HG02943 (cell line): ENCODE results near the gene CERS3.

Source experiments
- ATAC-seq: cut with Tn5 transposase; IDR thresholded peaks from one replicate; pipeline ENCODE4 v1.9.1; 2021; ENCODE audit warnings: mild to moderate bottlenecking, low read depth, moderate library complexity; ENCODE audit not compliant: unreplicated experiment

CERS3 gene

DNA sequence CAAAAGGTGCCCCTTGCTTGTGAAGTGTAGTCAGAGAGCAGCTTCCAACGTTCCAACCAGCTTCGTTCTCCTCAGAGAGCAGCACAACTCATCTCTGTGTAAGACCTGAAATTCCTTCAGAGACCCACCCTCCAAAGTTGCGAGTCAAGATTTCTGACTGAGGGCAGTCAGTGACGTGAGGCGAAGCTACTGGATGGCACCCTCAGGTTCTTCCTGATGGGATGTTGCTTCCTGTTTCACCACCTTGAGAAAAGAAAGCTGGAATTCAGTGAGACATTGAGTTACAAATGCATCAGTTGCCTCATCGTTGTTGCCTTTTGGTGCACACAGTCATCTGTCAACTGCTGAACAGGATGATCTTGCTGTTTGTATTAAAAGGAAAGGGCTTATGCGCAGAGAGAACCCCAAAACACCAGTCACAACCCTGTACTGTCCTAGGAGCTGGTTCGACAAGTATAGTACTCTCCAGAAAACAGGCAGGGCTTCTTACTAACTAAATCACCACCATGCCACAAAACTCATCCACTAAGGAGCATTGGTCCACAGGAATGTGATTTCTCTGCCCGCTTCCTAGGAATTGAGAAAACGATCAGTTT, at the start of gene CERS3:
TSS of gene CERS3 (minus strand) at position 118 of the 596 bp plus-strand sequence. CDS start 27,101 bp downstream, outside the sequence.
- ATAC-seq: no peak

DNA sequence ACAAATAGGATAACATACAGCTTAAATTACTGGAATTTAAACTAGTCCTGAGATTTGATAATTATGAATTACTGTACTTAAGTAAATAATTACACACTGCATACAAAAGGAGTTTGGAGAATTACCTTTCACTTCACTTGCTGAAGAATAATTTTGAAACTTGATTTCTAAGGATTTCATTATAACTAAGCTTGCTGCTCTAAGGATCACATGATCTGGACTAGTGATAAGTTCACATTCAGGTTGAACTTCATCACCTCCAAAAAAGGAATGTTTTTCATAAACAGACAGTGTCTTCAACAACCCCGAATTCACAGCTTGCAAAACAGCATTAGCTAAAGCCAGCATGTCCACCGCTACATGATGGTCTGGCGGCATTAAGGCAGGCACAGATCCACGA, 44.8 kb upstream of the CERS3 start:
- no peak for ATAC-seq

DNA sequence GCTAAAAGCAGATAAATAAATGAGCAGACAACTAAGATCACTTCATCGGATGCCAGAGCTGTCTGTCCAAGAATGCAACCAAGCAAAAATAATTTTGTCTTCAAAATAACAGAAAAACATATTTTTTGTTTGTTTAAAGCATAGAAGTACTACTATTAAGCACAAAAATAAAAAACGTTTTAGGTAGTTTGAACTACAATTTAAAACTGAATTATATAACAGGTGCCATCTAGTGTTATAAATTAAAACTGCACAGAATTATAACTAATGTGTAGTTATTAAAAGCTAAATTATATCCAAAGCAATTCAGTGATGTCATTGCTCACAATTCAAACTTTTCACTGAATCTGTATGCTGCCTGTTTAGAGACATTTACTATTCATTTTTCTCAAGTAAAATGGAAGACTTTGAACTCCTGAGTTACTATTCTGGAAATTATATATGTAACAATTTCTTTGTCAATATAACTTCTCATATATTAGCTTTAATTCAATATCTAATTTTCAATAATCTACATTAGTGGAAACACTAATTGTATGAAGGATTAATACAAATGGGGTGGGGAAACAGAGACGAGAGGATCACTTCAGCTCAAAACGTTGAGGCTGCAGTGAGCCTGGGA, 43.7 kb upstream of the CERS3 start:
- no peak for ATAC-seq

DNA sequence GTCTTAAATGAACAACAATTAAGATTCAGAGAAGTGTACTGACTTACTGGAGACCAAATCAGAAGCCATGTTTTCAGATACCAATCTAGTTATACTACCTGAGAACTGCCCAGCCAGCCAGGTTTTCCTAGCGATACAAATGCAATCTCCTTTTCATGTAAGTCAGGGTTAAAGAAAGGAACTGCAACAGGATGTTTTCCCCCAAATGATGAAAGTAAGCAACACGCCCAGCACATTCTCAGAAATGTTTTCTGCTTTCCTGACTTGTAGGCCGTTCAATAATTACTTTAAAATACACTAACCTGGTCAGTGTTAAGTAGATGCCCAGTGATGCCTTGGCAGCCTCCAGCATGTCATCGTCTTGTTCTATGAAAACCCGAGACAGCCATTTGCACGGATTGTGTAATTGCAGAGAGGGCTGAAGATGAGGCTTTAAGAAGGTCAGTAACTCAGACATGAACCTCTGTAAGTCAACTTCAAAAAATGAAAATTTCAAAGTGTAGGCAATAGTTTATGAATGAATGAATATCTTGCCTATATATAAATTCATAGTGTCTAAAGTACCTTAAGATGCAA, 42.9 kb upstream of the CERS3 start:
- ATAC-seq: no peak

DNA sequence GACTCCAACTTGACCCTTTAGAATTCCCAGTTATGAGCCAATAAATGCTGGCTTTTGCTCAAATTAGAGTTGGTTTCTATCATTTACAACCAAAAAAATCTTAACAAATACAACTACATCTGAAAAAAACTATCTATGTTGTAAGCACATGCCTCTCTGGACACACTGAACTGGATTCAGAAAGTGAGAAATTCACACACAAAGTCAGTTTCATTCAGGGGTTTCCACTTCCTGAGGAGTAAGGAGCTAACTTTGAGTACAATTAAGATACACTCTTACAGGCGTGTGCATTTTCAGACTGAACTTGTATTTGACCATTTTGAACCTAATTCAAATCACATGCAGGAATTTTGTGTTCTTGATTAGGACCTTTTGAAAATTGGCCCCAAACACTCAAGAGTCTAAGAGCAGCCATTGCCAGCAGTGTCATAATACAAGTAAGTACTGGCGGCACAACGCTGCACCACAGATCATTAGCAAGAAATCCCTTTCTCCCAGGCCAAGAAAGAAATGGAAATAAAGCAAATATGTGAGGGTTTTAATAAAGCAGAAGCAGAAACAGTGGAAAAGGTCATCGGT, 42.1 kb upstream of the CERS3 start:
- peak; percentile 78 for ATAC-seq

DNA sequence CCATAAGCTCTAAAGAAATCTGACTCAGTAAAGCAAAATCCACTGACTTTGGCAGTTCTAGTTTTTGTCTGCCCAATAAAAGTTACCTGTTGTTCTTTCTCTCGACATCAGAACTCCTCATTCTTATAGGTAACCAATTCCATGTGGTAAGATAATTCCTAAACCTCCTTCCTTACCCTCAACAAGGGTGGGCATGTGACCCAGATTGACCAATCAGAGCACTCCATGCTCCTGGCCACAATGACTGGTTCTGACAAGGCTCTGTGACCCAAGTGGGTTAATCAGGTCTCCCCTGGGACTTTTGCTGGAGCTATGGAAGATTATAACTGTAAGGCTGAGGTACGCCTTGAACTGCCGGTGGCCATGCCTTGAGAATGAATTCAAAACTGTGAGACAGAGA, 41.5 kb upstream of the CERS3 start:
- no peak for ATAC-seq

DNA sequence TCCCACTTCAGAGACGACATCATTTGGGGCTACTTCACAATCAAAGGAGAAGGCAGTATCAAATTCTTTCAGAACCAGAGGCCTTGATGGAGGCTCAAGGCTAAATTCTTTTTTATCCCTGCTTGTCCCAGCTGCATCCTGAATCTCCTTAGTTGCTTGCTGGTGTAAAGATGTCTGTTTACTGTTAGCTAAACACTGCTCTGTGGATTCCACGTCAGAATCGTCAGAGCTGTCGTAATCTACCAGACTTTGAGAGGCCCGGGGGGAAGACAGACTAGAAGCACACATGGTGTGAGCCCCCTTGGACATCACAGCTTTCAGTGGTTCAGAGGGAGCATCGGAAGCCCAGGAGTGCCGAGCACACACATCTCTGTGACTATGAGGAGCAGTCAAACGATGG, 40.6 kb upstream of the CERS3 start:
- ATAC-seq: no peak

DNA sequence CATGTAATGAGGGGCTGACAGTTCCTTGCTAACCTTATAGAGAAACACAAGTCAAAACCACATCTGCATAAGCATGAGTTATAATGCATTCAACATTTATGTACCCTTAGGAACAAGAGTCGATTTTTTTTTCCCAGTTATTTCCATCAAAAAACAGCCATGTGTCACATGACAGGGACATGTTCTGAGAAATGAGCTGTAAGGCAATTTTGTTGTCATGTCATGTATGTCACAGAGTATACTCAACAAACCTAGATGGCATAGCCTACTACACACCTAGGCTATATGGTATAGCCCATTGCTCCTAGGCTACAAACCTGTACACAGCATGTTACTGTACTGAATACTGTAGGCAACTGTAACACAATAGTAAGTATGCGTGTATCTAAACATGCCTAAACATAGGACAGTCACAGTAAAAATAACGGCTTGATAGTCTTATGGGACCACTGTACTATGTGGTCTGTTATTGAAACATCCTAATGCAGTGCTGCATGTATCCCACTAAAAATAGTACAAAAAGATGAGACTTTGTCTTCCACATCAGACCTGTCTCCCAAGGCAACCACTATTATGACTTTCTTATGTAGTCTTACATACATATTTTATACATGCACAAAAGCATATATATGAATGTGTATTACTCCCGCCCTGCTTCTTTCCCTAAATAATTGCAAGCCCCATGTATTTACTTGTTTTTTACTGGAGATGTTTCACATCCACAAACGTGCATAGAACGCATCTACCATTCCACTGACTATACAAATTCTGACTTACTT, 38.3 kb upstream of the CERS3 start:
- no peak for ATAC-seq

DNA sequence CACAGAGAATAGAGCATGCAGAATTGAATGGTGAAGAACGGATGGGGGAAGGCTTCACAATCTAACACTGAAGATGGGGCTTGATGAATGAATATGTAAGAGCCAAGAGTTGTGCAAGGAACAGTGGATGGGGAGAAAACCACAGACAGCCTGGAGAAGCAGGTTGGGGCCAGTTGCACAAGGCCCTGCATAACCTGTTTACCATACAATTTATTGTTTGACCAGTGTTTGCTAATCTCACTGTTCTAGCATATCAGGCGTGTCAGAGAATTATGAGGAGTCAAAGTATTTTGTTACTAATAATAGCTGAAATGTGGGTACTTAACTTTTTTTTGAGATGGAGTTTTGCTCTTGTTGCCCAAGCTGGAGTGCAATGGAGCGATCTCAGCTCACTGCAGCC, 36.8 kb upstream of the CERS3 start:
- ATAC-seq: no peak

DNA sequence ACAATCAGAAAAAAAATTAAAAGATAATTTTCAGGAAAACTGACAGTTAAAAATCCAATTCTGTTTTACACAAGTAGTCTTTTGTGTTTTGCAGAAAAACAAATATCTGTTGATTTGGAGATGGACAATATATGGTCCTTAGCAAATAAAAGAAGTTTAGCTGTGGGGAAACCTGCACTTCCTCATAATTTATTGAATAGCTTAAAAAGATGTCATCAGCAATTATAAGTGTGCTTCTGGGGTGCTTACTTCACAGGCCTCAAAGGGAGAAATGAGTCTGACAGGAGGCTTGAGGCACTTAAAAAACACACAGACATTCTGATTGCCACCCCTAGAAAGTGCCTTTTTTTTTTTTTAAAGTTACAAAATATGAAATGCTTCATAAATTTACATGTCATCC, 31.6 kb upstream of the CERS3 start:
- no peak for ATAC-seq

DNA sequence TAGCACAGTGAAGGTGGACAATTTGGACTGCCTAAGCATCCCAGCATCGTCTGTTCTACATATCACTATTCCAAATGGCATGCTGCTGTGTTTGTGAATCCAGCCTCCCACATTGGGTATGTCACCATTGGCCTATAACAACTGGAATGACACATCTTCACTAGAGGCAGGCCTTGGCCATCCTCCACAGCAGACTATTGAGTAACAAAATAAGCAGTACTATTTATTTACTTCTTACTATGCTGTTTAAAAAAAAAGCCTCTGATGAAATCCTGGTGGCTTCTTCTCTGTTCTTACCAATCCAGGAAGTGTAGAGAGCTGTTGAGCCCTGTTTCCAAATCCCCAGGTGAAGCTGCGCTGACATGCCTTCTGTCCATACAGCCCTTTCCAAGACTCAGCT, 30.6 kb upstream of the CERS3 start:
- ATAC-seq: no peak

DNA sequence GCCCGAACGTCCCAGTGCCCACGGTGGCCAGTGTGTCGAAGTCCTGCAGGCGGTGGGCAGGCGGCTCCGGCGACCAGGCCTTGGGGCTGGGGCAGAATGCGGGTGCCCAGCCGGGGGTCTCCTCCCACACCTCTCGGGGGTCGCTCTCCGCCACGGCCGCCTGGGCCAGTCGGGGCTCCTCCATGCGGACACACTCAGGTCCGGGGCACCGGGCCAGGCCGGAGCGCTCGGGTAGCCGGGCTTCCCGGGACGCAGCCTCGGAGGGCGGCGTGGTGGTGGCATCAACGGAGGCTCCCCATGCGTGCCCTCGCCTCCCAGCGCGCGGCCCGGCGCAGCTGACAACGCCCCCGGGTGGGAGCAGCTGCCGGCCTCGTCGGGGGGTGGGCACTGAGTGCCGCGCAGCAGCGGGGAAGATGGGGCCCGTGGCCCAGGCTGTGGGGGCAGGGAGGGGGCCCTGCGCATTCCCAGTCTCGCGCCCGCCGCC, 30.1 kb upstream of the CERS3 start:
- no peak for ATAC-seq

DNA sequence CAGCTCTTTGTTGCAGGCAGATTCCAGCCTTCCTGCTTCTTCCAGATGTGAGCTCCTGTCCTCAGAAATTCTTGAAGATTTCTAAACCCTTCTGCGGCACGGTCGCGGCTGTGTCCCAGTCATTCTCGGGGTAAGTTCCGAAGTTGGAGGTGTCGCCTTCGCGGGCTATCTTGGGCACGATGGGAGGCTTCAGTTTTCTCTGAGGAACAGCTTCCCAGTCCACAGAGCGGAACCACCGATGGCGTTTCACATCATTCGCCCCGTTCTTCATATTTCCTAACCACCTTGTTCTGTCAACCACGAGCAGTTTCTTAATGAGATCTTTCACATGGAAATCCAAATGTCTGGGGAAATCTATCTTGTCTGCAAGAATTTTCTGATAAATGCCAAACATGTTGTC, 24.7 kb upstream of the CERS3 start:
- no peak for ATAC-seq

DNA sequence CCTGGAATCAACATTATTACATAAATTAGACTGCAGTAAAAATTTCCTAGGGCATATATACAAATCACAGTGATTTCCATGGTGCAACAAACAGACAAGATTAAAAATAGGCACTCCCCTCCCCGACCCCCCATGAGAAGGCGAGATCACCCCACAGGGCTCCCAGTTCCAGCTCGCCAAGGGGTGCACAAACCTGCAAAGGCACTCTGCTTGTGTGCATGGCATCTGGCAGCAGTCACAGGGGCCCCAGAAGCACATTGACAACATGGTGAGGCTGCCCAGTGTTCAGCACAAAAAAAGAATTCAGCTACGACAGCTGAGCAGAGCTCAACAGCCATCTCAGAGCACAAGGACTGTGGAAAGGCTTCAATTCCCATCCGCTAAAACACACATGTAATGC, 19.2 kb upstream of the CERS3 start:
- no peak for ATAC-seq

DNA sequence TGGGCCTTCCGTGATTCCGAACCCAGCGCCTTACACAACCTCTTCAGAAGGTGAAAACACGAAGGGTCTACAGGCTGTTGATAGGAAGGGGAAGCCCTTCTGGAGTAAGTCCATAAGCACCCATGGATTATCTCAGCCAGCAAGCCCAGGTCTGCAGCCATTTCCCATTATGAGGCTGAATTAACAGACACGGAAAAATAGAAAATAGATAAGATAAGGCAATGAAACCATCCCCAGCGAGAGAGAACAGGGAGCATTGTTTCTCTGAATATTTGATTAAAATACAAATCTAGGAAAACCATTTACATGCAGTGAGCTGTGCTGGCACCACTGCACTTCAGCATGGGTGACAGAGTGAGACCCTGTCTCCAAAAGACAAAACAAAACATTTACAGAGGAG, 16.2 kb upstream of the CERS3 start:
- ATAC-seq: no peak

DNA sequence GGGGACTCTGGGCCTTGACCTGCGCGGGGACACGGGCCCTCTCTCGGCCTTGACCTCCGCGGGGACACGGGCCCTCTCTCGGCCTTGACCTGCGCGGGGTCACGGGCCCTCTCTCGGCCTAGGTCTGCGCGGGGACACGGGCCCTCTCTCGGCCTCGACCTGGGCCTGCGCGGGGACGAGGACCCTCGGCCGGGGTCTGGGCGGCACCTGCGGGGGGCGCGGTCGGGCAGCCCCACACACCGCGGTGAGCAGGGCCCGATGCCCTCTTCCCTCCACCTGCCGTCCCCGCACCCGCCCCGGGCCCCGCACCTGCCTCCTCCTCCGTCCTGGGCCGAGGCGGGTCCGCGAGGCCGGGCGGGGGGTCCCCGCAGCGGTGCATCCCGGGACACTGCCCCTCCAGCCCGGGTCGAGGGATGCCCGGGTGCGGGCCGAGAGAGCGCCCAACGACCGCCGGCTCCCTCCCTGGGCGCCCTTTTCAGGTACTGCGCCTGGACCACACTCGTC, 15.6 kb upstream of the CERS3 start:
- ATAC-seq: no peak

DNA sequence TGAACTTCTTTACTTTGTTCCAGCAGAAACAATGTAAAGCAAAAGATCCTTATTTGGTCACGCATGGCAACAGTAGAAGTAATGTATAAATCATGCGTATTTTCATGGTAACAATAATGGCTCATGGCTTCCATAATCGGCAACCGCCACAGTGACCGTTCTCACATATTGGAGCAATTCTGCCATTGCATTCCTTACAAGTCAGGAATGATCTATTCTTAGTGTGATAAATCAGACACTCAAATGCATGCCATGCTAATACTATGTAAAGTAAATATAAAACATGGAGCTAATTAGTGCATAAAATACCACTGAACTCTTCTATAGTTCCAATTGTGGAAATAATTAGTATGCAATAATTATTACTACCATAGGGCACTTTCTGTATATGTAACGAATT, 13.5 kb upstream of the CERS3 start:
- ATAC-seq: no peak

DNA sequence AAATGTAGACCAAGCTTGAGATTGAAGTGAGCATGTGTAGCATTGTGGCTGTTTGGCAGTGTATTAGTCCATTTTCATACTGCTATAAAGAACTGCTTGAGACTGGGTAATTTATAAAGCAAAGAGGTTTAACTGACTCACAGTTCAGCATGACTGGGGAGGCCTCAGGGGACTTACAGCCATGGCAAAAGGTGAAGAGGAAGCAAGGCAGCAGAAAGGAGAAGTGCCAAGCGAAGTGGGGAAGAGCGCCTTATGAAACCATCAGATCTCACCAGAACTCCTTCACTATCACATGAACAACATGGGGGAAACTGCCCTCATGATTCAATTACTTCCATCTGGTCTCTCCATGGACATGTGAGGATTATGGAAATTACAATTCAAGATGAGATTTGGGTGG, 8.6 kb upstream of the CERS3 start:
- no peak for ATAC-seq

DNA sequence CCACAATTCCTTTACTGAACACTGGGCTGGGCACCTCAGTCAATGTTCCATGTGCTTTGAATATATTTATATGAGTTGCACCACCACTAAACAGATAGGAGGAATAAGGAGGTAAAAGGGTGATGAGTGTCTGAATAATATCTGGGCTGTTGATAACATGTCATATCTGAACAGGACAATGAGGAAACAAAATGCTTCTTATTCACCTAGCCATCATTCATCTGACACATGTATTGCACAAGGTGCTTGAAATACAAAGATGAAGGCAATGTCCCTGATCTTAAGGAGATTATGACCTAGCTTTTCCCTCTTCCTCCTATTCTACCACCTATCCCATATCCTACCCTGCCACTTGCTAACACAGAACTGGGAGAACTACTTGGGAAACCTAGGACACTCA, 8.0 kb upstream of the CERS3 start:
- ATAC-seq: no peak

DNA sequence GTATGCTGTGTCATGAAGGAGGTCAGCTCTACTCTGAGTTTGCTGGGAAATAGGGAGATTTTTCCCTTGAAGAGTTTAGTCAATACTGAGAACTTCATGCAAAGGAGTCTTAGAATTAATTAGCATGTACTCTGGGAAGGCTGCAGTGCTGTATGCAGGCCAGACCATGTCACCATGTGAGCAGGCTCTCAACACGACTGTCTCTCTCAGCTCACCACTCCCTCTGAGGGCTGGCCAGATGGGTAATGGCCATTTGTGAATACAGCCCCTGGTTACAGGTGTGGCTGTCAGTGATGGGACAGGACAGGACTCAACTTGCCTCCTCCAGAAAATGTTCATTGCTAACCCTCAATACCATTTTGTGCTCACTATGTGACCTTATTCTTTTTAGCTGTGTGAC, 5.1 kb upstream of the CERS3 start:
- no peak for ATAC-seq

DNA sequence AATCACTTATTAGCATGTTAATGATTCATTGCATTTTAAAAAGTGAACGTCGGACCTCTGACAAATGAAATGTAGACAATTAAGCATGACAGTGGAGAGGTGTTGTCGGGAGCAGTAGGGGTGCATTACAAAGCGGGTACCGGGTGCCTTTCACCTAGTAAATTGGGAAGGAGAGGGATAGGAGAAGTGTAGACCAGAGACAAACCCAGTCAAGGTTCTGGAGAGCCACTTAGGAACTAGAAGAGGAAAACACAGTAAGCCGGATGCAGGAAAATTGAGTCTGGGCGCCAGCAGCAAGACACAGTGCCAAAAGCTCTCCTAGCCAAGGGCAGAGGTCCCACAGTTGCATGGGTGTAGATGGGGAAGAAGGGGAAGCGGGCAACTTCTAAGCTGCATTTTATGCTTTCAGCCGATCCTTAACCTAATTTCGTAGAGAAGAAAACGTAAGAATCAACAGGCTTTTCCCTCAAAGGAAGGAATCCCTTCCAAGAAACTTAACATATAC, 3.1 kb upstream of the CERS3 start:
- ATAC-seq: no peak
